ENCODE data around the gene HORMAD2.
"Not testable (repeated sequence)": the region's sequence is repeated elsewhere in the genome, so short reads cannot be mapped to it uniquely, and the experiment has no call there.

The HORMAD2 gene

GRCh38 chr22:30210235-30210909, 130.1 kb downstream of the HORMAD2 start:
- DNase-seq (ENCODE audit: low read depth in 3 of 3) = no peak

GRCh38 chr22:30211124-30211820, 131.0 kb downstream of the HORMAD2 start:
- no peak for DNase-seq (ENCODE audit: low read depth in 3 of 3)

GRCh38 chr22:30212363-30212995, 132.2 kb downstream of the HORMAD2 start:
- no peak for DNase-seq (ENCODE audit: low read depth in 3 of 3)

- DNase-seq (ENCODE audit: low read depth in 3 of 3) = no peak
Measured at GRCh38 chr22:30212996-30213441, 132.8 kb downstream of the HORMAD2 start.

GRCh38 chr22:30214703-30215407, 134.6 kb downstream of the HORMAD2 start:
- no peak for DNase-seq (ENCODE audit: low read depth in 3 of 3)

GRCh38 chr22:30216272-30216671, 136.0 kb downstream of the HORMAD2 start:
- not testable (repeated sequence) for DNase-seq (ENCODE audit: low read depth in 3 of 3)

GRCh38 chr22:30216710-30217109, 136.4 kb downstream of the HORMAD2 start:
- no peak for DNase-seq (ENCODE audit: low read depth in 3 of 3)

- DNase-seq (ENCODE audit: low read depth in 3 of 3) = no peak
Measured at GRCh38 chr22:30217698-30218560, 137.7 kb downstream of the HORMAD2 start.

- DNase-seq (ENCODE audit: low read depth in 3 of 3) = no peak
Measured at GRCh38 chr22:30219049-30219654, 138.9 kb downstream of the HORMAD2 start.

- DNase-seq (ENCODE audit: low read depth in 3 of 3) = no peak
Measured at GRCh38 chr22:30219668-30220278, 139.5 kb downstream of the HORMAD2 start.

- no peak for DNase-seq (ENCODE audit: low read depth in 3 of 3)
Measured at GRCh38 chr22:30220338-30221012, 140.2 kb downstream of the HORMAD2 start.

- peak in 2 of 3 experiments; percentile 48 to 51 for DNase-seq (ENCODE audit: low read depth in 3 of 3)
Measured at GRCh38 chr22:30221121-30221992, 141.1 kb downstream of the HORMAD2 start.

- no peak for DNase-seq (ENCODE audit: low read depth in 3 of 3)
Measured at GRCh38 chr22:30222321-30222720, 142.1 kb downstream of the HORMAD2 start.

GRCh38 chr22:30223303-30223702, 143.0 kb downstream of the HORMAD2 start:
- no peak for DNase-seq (ENCODE audit: low read depth in 3 of 3)

GRCh38 chr22:30224161-30224857, 144.0 kb downstream of the HORMAD2 start:
- no peak for DNase-seq (ENCODE audit: low read depth in 3 of 3)

- DNase-seq (ENCODE audit: low read depth in 3 of 3) = no peak
Measured at GRCh38 chr22:30225220-30225927, 145.1 kb downstream of the HORMAD2 start.

- DNase-seq (ENCODE audit: low read depth in 3 of 3) = no peak
Measured at GRCh38 chr22:30226192-30226832, 146.0 kb downstream of the HORMAD2 start.

All from stimulated activated CD4-positive, alpha-beta T cell treated with anti-CD3 and anti-CD28 coated beads, TNF-alpha, amount 100 ng/mL, for 4 hours (primary cell).